ENCODE data around the gene SVOP.
"Not testable (repeated sequence)": the region's sequence is repeated elsewhere in the genome, so short reads cannot be mapped to it uniquely, and the experiment has no call there.

SVOP gene

GRCh38 chr12:109020796-109021380 is at the start of gene SVOP:
TSS of gene SVOP (minus strand) at chr12:109021068. CDS start at chr12:109020868, 200 bp downstream.
- peak; percentile 17 for DNase-seq

- DNase-seq, result no peak
These were observed 48.7 kb upstream of the SVOP start for GRCh38 chr12:109069307-109070271.

GRCh38 chr12:109065853-109066193 is 45.0 kb upstream of the SVOP start:
- no peak for DNase-seq

- DNase-seq, result no peak
These were observed 44.4 kb upstream of the SVOP start for GRCh38 chr12:109065154-109065852.

GRCh38 chr12:109064143-109064542 is 43.3 kb upstream of the SVOP start:
- DNase-seq, result no peak

GRCh38 chr12:109058773-109059172 is 37.9 kb upstream of the SVOP start:
- DNase-seq, result no peak

- no peak for DNase-seq
These were observed 36.5 kb upstream of the SVOP start for GRCh38 chr12:109057376-109057775.

- no peak for DNase-seq
These were observed 36.0 kb upstream of the SVOP start for GRCh38 chr12:109056891-109057290.

- DNase-seq, result no peak
These were observed 33.7 kb upstream of the SVOP start for GRCh38 chr12:109054520-109054919.

- not testable (repeated sequence) for DNase-seq
These were observed 33.3 kb upstream of the SVOP start for GRCh38 chr12:109054124-109054513.

GRCh38 chr12:109053382-109054123 is 32.7 kb upstream of the SVOP start:
- peak; percentile 45 for DNase-seq

- DNase-seq, result peak; percentile 86
These were observed 31.8 kb upstream of the SVOP start, which contains the start of gene USP30 for GRCh38 chr12:109052414-109053323. TSS of gene USP30 (plus strand) at chr12:109052576. CDS start at chr12:109052679, 103 bp downstream.

- DNase-seq, result no peak
These were observed 31.2 kb upstream of the SVOP start for GRCh38 chr12:109052097-109052413.

GRCh38 chr12:109049794-109050193 is 28.9 kb upstream of the SVOP start:
- not testable (repeated sequence) for DNase-seq

- DNase-seq, result not testable (repeated sequence)
These were observed 27.8 kb upstream of the SVOP start for GRCh38 chr12:109048706-109049105.

- no peak for DNase-seq
These were observed 26.4 kb upstream of the SVOP start for GRCh38 chr12:109047081-109047805.

GRCh38 chr12:109044241-109044640 is 23.4 kb upstream of the SVOP start:
- no peak for DNase-seq

- no peak for DNase-seq
These were observed 16.1 kb upstream of the SVOP start for GRCh38 chr12:109036975-109037374.

GRCh38 chr12:109033239-109034196 is 12.7 kb upstream of the SVOP start:
- DNase-seq, result no peak

GRCh38 chr12:109029411-109029810 is 8.5 kb upstream of the SVOP start:
- DNase-seq, result no peak

All from stimulated activated CD4-positive, alpha-beta T cell treated with anti-CD3 and anti-CD28 coated beads, Interleukin-4, amount 100 ng/mL, for 24 hours (primary cell).